Cardiac muscle cell (in vitro differentiated cells and primary cell): Measurements from ENCODE around the gene BAHCC1. TPM values are rescaled to one million over a fixed set of nuclear protein-coding genes. Genes with fewer than 3 reads are reported as not detected.

Experiments used
- DNase-seq, 2 donors: peaks; one replicate each; pipeline versions ENCODE4 v3.0.0 to v3.0.0-alpha.2; 2010 to 2017; ENCODE audit warnings: low read depth in 1 of 2, low spot score in 1 of 2
- H3K27ac ChIP-seq: fragments of 200-600 bp; sonication (generic); 2 replicates; pipeline ENCODE4 v1.5.1; 2016
- H3K27me3 ChIP-seq: fragments of 200-600 bp; sonication (generic); 2 replicates; pipeline ENCODE4 v1.6.0; 2016; ENCODE audit warnings: control low read depth
- H3K36me3 ChIP-seq: fragments of 200-600 bp; sonication (generic); 2 replicates; pipeline ENCODE4 v1.5.1; 2016; ENCODE audit warnings: control low read depth
- H3K4me1 ChIP-seq: fragments of 200-600 bp; sonication (generic); 2 replicates; pipeline ENCODE4 v1.8.1; 2017; ENCODE audit warnings: low read depth, mild to moderate bottlenecking, mixed run types
- H3K4me3 ChIP-seq: fragments of 200-600 bp; sonication (generic); 2 replicates; pipeline ENCODE4 v1.5.1; 2016; ENCODE audit warnings: mild to moderate bottlenecking
- H3K9me3 ChIP-seq: fragments of 200-600 bp; sonication (generic); 2 replicates; pipeline ENCODE4 v1.5.1; 2017; ENCODE audit warnings: low read depth, mild to moderate bottlenecking, control low read depth
- polyA plus RNA-seq: library from polyadenylated mRNA; unstranded; fragments of >200 nt; fragmentation: Nextera tagmentation; extraction: Ambion mirVana; gene quantifications from 2 replicates; pipeline ENCODE4 v1.2.1, GENCODE V29; 2016
- total RNA-seq: library from RNA; depleted of rRNA; stranded (reverse); fragments of >200 nt; gene quantifications from 2 replicates; pipeline ENCODE4 v1.2.3, GENCODE V29; 2016
- TF ChIP-seq, protein P1 (sequence below): IDR thresholded peaks from 2 replicates; pipeline ENCODE4 v1.5.1; 2012; ENCODE audit warnings: low read depth, mild to moderate bottlenecking, low read length

The BAHCC1 gene
- total and polyA plus RNA-seq, 2 experiments from 2014 or later, result 20.3 to 47.3 TPM

- H3K4me3 ChIP-seq, result no peak overlapping the region
- H3K27ac ChIP-seq, result no peak overlapping the region
- no peaks in the 10 kb centered on the region for H3K27me3 ChIP-seq
- H3K4me1 ChIP-seq, result peaks cover 15% of the 10 kb centered on the region
- no peaks in the 10 kb centered on the region for H3K9me3 ChIP-seq
- no peaks in the 10 kb centered on the region for H3K36me3 ChIP-seq
- no peak for DNase-seq
- TF ChIP-seq, protein P1, sequence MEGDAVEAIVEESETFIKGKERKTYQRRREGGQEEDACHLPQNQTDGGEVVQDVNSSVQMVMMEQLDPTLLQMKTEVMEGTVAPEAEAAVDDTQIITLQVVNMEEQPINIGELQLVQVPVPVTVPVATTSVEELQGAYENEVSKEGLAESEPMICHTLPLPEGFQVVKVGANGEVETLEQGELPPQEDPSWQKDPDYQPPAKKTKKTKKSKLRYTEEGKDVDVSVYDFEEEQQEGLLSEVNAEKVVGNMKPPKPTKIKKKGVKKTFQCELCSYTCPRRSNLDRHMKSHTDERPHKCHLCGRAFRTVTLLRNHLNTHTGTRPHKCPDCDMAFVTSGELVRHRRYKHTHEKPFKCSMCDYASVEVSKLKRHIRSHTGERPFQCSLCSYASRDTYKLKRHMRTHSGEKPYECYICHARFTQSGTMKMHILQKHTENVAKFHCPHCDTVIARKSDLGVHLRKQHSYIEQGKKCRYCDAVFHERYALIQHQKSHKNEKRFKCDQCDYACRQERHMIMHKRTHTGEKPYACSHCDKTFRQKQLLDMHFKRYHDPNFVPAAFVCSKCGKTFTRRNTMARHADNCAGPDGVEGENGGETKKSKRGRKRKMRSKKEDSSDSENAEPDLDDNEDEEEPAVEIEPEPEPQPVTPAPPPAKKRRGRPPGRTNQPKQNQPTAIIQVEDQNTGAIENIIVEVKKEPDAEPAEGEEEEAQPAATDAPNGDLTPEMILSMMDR, result no peak
These were observed 24.9 kb downstream of the BAHCC1 start for GRCh38 chr17:81419886-81420768.

- peak in 1 of 2 donors; percentile 66 for DNase-seq
- Histone ChIP-seq H3K27ac (no peak overlapping the region), H3K36me3 (no peaks in the 10 kb centered on the region), H3K4me3 (no peak overlapping the region), H3K9me3 (no peaks in the 10 kb centered on the region), H3K27me3 (no peaks in the 10 kb centered on the region), H3K4me1 (peaks cover 15% of the 10 kb centered on the region)
- TF ChIP-seq, protein P1, result no peak
These were observed 25.7 kb downstream of the BAHCC1 start for GRCh38 chr17:81420769-81421462.

- H3K27me3 ChIP-seq, result no peaks in the 10 kb centered on the region
- peak; percentile 50 to 96 for DNase-seq
- H3K36me3 ChIP-seq, result no peaks in the 10 kb centered on the region
- no peaks in the 10 kb centered on the region for H3K9me3 ChIP-seq
- H3K4me3 ChIP-seq, result no peak overlapping the region
- peak overlapping the region; percentile 24 for H3K27ac ChIP-seq
- H3K4me1 ChIP-seq, result peaks cover 15% of the 10 kb centered on the region
- TF ChIP-seq, protein P1, result no peak
These were observed 27.8 kb downstream of the BAHCC1 start for GRCh38 chr17:81422776-81423697.

DNA sequence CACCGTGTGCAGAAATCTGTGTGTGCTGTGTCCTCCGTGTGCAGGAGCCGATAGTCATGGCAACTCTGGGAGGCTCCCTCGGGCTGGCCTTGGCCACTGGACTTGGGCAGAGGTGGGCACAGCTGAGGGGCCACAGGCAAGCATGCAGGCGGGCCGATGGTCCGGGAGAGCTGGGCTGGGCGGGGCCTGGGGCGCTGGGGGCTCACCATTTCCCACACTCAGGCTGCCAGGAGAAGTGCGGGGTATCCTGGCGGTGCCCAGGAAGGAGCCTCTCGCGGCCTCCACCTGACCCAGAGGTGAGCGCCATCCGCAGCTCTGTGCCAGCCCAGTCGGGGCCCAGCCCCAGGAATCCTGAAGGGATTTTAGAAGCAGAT lies 28.4 kb downstream of the BAHCC1 start:
- no peak for DNase-seq
- Histone ChIP-seq H3K4me1 (peaks cover 15% of the 10 kb centered on the region), H3K27ac (peak overlapping the region; percentile 24), H3K36me3 (no peaks in the 10 kb centered on the region), H3K4me3 (no peak overlapping the region), H3K27me3 (no peaks in the 10 kb centered on the region), H3K9me3 (no peaks in the 10 kb centered on the region)
- TF ChIP-seq, protein P1, result no peak
